SK-N-SH (cell line): Measurements from ENCODE around the gene FN3K.

Experiments used
- CTCF ChIP-seq: fragments of 200-600 bp; sonication (generic); IDR thresholded peaks from 2 replicates; pipeline ENCODE4 v1.6.1; 2017; ENCODE audit warnings: antibody characterized with exemption, mild to moderate bottlenecking, moderate library complexity
- GABPA ChIP-seq: IDR thresholded peaks from 2 replicates; pipeline ENCODE4 v1.4.0; 2012; ENCODE audit warnings: low read depth, mild to moderate bottlenecking
- JUND ChIP-seq: IDR thresholded peaks from 2 replicates; pipeline ENCODE4 v1.4.0; 2012
- SMC3 ChIP-seq: IDR thresholded peaks from 2 replicates; pipeline ENCODE4 v1.6.1; 2012; ENCODE audit warnings: low read depth, low read length, improper control_type of control experiment
- TCF12 ChIP-seq: IDR thresholded peaks from 2 replicates; pipeline ENCODE4 v1.4.0; 2012
- TEAD4 ChIP-seq: IDR thresholded peaks from 2 replicates; pipeline ENCODE4 v1.4.0; 2012; ENCODE audit warnings: mild to moderate bottlenecking, borderline replicate concordance; ENCODE audit not compliant: insufficient read depth

- TF ChIP-seq JUND (no peak), SMC3 (no peak), GABPA (no peak), TEAD4 (no peak), CTCF (no peak), TCF12 (no peak)
Measured at GRCh38 chr17:82704886-82705285, 30.5 kb upstream of the FN3K start.
